ENCODE data around the gene AGPAT2. TPM values are rescaled to one million over a fixed set of nuclear protein-coding genes. Genes with fewer than 3 reads are reported as not detected.

Gene AGPAT2
- total RNA-seq, 1 donor from 2014 or later = 106 TPM

DNA sequence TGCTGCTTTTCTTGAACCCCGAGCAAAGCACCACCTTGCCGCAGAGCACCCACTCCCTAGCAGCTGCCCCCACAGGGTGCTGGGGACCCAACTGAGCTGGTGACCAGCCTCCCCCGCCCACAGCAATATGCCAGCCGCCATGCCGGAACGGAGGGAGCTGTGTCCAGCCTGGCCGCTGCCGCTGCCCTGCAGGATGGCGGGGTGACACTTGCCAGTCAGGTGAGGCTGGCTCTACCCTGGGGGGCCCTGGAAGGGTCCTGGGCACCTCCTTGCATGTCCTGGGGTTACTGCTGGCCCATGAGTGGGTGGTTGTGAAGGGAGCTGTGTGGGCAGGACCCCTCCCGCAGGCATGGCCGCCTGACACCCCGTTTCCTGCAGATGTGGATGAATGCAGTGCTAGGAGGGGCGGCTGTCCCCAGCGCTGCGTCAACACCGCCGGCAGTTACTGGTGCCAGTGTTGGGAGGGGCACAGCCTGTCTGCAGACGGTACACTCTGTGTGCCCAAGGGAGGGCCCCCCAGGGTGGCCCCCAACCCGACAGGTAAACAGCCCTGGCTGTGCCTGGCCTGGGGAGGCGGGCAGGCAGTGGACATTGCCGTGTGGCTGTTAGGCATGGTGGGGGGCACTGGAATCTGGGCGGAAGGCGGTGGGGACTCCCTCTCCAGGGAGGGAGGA, 17.3 kb downstream of the AGPAT2 start:
- peak overlapping the region; percentile 88 for H3K27ac ChIP-seq
- no peaks in the 10 kb centered on the region for H3K9me3 ChIP-seq
- TF ChIP-seq, protein P1, sequence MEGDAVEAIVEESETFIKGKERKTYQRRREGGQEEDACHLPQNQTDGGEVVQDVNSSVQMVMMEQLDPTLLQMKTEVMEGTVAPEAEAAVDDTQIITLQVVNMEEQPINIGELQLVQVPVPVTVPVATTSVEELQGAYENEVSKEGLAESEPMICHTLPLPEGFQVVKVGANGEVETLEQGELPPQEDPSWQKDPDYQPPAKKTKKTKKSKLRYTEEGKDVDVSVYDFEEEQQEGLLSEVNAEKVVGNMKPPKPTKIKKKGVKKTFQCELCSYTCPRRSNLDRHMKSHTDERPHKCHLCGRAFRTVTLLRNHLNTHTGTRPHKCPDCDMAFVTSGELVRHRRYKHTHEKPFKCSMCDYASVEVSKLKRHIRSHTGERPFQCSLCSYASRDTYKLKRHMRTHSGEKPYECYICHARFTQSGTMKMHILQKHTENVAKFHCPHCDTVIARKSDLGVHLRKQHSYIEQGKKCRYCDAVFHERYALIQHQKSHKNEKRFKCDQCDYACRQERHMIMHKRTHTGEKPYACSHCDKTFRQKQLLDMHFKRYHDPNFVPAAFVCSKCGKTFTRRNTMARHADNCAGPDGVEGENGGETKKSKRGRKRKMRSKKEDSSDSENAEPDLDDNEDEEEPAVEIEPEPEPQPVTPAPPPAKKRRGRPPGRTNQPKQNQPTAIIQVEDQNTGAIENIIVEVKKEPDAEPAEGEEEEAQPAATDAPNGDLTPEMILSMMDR (IDR thresholded peaks at IDR 0.05) = no peak
- ATAC-seq (no peak), DNase-seq (no peak)
- H3K4me1 ChIP-seq = peaks cover 11% of the 10 kb centered on the region
- intact Hi-C loops (cut with DNase I) = no loop called here
- peak overlapping the region; percentile 59 for H3K4me3 ChIP-seq
- H3K36me3 ChIP-seq = peaks cover 57% of the 10 kb centered on the region
- peaks cover 17% of the 10 kb centered on the region for H3K27me3 ChIP-seq (ENCODE audit: low read depth)

DNA sequence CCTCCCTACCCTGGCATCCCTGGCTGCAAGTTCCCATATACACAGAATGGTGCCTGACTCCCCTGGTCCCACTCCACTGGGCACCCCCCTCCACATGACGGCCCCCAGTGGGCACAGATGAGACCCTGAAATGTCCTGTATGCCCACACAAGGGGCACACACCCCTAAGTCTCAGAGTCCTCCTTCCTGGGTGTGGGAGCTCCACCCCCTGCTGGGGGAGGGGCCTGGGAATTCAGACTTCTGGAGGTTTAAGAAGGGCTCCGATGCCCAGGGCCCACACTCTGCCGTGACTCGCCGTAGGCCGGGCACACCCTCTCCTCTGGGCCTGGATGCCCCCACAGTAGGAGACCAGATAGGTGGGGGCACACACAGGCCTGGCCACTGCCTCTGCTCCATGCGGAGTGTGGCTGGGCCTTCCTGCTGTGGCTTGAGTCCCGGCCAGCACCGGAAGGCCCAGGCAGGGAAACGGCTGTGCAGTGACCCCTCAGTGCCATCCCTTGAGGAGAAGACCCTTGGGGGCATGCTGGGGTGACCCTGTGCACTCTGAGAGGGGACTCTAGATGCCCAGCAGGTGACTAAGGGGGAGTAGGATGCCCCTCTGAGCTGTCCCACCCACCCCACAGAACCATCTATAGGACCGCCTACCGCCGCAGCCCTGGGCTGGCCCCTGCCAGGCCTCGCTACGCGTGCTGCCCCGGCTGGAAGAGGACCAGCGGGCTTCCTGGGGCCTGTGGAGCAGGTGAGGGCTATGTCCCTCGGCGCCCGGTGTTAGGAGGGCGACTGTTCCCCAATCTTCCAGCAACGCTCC, 18.1 kb downstream of the AGPAT2 start:
- H3K9me3 ChIP-seq = no peaks in the 10 kb centered on the region
- intact Hi-C loops (cut with DNase I) = no loop called here
- peaks cover 57% of the 10 kb centered on the region for H3K36me3 ChIP-seq
- H3K27me3 ChIP-seq (ENCODE audit: low read depth) = peaks cover 24% of the 10 kb centered on the region
- peak; percentile 1 for ATAC-seq
- TF ChIP-seq, protein P1 (IDR thresholded peaks at IDR 0.05) = no peak
- H3K27ac ChIP-seq = peak overlapping the region; percentile 88
- DNase-seq = no peak
- H3K4me3 ChIP-seq = peak overlapping the region; percentile 59
- peaks cover 12% of the 10 kb centered on the region for H3K4me1 ChIP-seq

DNA sequence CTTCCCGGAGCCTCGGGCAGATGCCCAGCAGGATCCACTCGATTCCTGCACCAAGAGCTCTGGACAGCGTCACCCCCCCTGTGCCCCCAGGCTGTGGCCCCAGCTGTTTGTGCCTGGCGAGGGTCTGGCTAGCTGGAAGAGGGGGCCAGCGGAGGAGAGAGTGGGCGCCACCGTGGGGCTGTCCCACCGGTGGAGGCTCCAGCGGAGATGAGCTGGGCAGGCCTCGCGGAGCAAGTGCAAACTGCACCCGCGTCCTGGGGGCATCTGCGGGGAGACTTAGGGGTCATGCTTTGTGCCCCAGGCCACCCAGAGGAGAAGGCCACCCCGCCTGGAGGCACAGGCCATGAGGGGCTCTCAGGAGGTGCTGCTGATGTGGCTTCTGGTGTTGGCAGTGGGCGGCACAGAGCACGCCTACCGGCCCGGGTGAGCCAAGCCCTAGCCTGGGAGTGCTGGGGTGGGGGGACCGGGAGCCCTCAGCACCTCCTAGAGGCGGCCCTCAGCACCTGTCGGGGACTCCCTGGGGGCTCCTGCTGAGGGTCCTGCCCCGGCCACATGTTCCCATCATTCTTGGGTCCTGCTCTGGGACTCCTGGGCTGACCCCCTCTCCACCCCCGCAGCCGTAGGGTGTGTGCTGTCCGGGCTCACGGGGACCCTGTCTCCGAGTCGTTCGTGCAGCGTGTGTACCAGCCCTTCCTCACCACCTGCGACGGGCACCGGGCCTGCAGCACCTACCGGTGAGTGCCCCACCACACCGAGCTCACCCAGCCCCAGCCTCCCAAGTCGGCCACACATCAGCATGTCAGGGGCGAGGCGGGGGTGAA, 19.1 kb downstream of the AGPAT2 start:
- Histone ChIP-seq H3K27me3 (ENCODE audit: low read depth) (peaks cover 35% of the 10 kb centered on the region), H3K4me1 (peaks cover 12% of the 10 kb centered on the region), H3K36me3 (peaks cover 48% of the 10 kb centered on the region), H3K4me3 (peak overlapping the region; percentile 59), H3K27ac (peak overlapping the region; percentile 88), H3K9me3 (no peaks in the 10 kb centered on the region)
- TF ChIP-seq, protein P1 (IDR thresholded peaks at IDR 0.05) = no peak
- no peak for ATAC-seq
- intact Hi-C loops (cut with DNase I) = no loop called here
- no peak for DNase-seq

DNA sequence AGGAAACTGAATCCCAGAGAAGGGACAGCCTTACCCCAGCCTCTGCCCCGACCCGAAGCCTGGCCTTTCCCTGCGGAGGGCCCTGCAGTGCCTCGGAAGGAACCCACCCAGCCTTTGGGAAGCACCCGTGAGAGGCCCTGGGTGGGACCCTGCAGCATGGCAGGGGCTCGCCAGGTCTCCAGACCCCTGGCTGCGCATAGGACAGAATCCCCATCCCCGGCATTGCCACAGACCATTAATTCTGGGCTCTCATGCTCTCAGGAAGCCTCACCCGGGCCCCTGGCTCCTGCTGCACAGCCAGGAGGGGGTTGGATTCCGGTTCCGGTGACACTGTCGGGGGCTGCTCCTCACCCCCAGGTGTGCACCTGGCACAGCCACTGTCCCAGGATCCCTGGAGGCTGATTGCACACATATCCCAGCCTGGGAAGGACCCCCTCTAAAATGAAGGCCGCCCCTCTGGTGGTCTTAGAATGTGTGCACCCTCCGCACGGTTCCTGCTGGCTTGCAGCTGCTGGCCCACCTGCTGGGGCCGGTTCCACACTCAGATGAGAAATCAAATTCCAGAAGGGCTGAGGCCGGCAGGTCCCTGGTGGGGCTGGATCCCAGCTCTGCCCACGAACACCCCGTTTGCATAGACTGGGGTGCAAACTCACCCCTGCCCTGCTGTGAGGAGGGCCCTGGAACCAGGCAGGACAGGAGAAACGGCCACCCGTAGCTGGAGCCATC, 19.9 kb downstream of the AGPAT2 start:
- Histone ChIP-seq H3K27me3 (ENCODE audit: low read depth) (peaks cover 42% of the 10 kb centered on the region), H3K9me3 (no peaks in the 10 kb centered on the region), H3K4me1 (peaks cover 12% of the 10 kb centered on the region), H3K36me3 (peaks cover 40% of the 10 kb centered on the region), H3K4me3 (peak overlapping the region; percentile 59), H3K27ac (peak overlapping the region; percentile 88)
- TF ChIP-seq, protein P1 (IDR thresholded peaks at IDR 0.05) = no peak
- DNase-seq (no peak), ATAC-seq (no peak)
- intact Hi-C loops (cut with DNase I) = no loop called here

Measured in lower lobe of right lung (tissue), 2 donors.